DND-41 (cell line): ENCODE measurements around the gene CELA2A.
"Not testable (repeated sequence)": the region's sequence is repeated elsewhere in the genome, so short reads cannot be mapped to it uniquely, and the experiment has no call there.

ENCODE experiments used
- ATAC-seq: fragments of 200-7000 bp; cut with Tn5 transposase; 3 replicates; pipeline ENCODE4 v1.9.1; 2021; ENCODE audit warnings: low read depth; ENCODE audit not compliant: insufficient read depth
- DNase-seq: peaks from one replicate; pipeline ENCODE4 v3.0.0-alpha.2; 2020
- H2AFZ ChIP-seq: 2 replicates; pipeline ENCODE4 v1.6.0; 2012; ENCODE audit warnings: low read depth, low read length
- H3K27ac ChIP-seq: 2 replicates; pipeline ENCODE4 v1.5.1; 2012; ENCODE audit warnings: low read length, inconsistent platforms
- H3K27me3 ChIP-seq: fragments of 200-600 bp; sonication (generic); 2 replicates; pipeline ENCODE4 v1.6.0; 2012; ENCODE audit warnings: low read length, mild to moderate bottlenecking, inconsistent platforms; ENCODE audit not compliant: insufficient read depth, poor library complexity
- H3K36me3 ChIP-seq: 2 replicates; pipeline ENCODE4 v1.5.1; 2012; ENCODE audit warnings: low read length, inconsistent platforms; ENCODE audit not compliant: insufficient read depth
- H3K4me1 ChIP-seq: 2 replicates; pipeline ENCODE4 v1.5.1; 2012; ENCODE audit warnings: mild to moderate bottlenecking, low read length; ENCODE audit not compliant: insufficient read depth
- H3K4me2 ChIP-seq: 2 replicates; pipeline ENCODE4 v1.6.0; 2012; ENCODE audit warnings: mild to moderate bottlenecking, moderate library complexity, low read length, inconsistent platforms; ENCODE audit not compliant: insufficient read depth
- H3K4me3 ChIP-seq, 2 experiments: fragments of 200-600 bp in 1 of 2; shearing (Covaris generic) in 1 of 2; 2 replicates each; pipeline ENCODE4 v1.5.1; 2012 to 2016; ENCODE audit warnings: inconsistent platforms in 2 of 2, low read length in 2 of 2, mild to moderate bottlenecking in 2 of 2, low read depth in 1 of 2, moderate library complexity in 1 of 2
- H3K79me2 ChIP-seq: 2 replicates; pipeline ENCODE4 v1.6.0; 2012; ENCODE audit warnings: low read length, inconsistent platforms; ENCODE audit not compliant: insufficient read depth
- H3K9ac ChIP-seq: 2 replicates; pipeline ENCODE4 v1.6.0; 2012; ENCODE audit warnings: low read depth, mild to moderate bottlenecking, inconsistent platforms, low read length, moderate library complexity
- H3K9me3 ChIP-seq: 2 replicates; pipeline ENCODE4 v1.5.1; 2012; ENCODE audit warnings: low read length, moderate library complexity, mild to moderate bottlenecking, inconsistent platforms; ENCODE audit not compliant: insufficient read depth, severe bottlenecking
- H4K20me1 ChIP-seq: 2 replicates; pipeline ENCODE4 v1.6.0; 2012; ENCODE audit warnings: low read length; ENCODE audit not compliant: insufficient read depth
- CTCF ChIP-seq: IDR thresholded peaks from 2 replicates; pipeline ENCODE4 v1.5.1; 2012; ENCODE audit warnings: borderline replicate concordance, low read length, moderate library complexity, mild to moderate bottlenecking; ENCODE audit not compliant: poor library complexity, severe bottlenecking; ENCODE audit errors: extremely low read depth
- EZH2 ChIP-seq: IDR thresholded peaks from 3 replicates; pipeline ENCODE4 v1.6.1; 2012; ENCODE audit warnings: borderline replicate concordance, low read depth, mild to moderate bottlenecking, moderate library complexity, low read length, inconsistent platforms; ENCODE audit not compliant: severe bottlenecking

CELA2A gene

GRCh38 chr1:15519625-15520024 is 63.1 kb downstream of the CELA2A start:
- H3K79me2 ChIP-seq, result no peaks in the 10 kb centered on the region
- DNase-seq, result no peak
- no peak for ATAC-seq

GRCh38 chr1:15521206-15521906 is 64.8 kb downstream of the CELA2A start:
- not testable (repeated sequence) for ATAC-seq, H3K36me3 ChIP-seq

More at GRCh38 chr1:15519625-15520024, 63.1 kb downstream of the CELA2A start:
- no peaks in the 10 kb centered on the region for H4K20me1 ChIP-seq
- H3K27ac ChIP-seq, result no peak overlapping the region
- H3K4me1 ChIP-seq, result peaks cover 20% of the 10 kb centered on the region
- H3K4me3 ChIP-seq, result no peak overlapping the region
- H3K27me3 ChIP-seq, result no peaks in the 10 kb centered on the region
- H3K36me3 ChIP-seq, result no peaks in the 10 kb centered on the region; the same call in 1 of the 2 replicates
- H2AFZ ChIP-seq, result no peak overlapping the region
- no peak overlapping the region for H3K4me2 ChIP-seq
- H3K9ac ChIP-seq, result no peak overlapping the region
- TF ChIP-seq EZH2 (no peak), CTCF (no peak)
- no peaks in the 10 kb centered on the region for H3K9me3 ChIP-seq

More at GRCh38 chr1:15521206-15521906, 64.8 kb downstream of the CELA2A start:
- not testable (repeated sequence) for H2AFZ ChIP-seq, H3K4me3 ChIP-seq, H3K27me3 ChIP-seq, H3K9ac ChIP-seq, H3K79me2 ChIP-seq, DNase-seq, H3K27ac ChIP-seq, H3K9me3 ChIP-seq, H4K20me1 ChIP-seq, H3K4me2 ChIP-seq
- peaks cover 25% of the 10 kb centered on the region for H3K4me1 ChIP-seq
